SK-N-SH (cell line): ENCODE data around the gene PEDS1.

ENCODE experiments used
- CTCF ChIP-seq: fragments of 200-600 bp; sonication (generic); IDR thresholded peaks from 2 replicates; pipeline ENCODE4 v1.6.1; 2017; ENCODE audit warnings: antibody characterized with exemption, mild to moderate bottlenecking, moderate library complexity
- EZH2phosphoT487 ChIP-seq: fragments of 200-600 bp; sonication (generic); IDR thresholded peaks from 2 replicates; pipeline ENCODE4 v1.6.1; 2017; ENCODE audit warnings: low read depth, mixed run types, mild to moderate bottlenecking, antibody characterized with exemption, moderate library complexity, borderline replicate concordance
- PBX3 ChIP-seq: IDR thresholded peaks from 2 replicates; pipeline ENCODE4; 2012
- USF2 ChIP-seq: fragments of 150-350 bp; IDR thresholded peaks from 2 replicates; pipeline ENCODE4 v1.6.1; 2017; ENCODE audit warnings: antibody characterized with exemption, low read length, low read depth, borderline replicate concordance

- no peak for TF ChIP-seq CTCF
- no peak for TF ChIP-seq PBX3
- TF ChIP-seq EZH2phosphoT487, result no peak
- no peak for TF ChIP-seq USF2
Observed at GRCh38 chr20:50113420-50114224, 39.9 kb downstream of the PEDS1 start.
